HG03571 (cell line): Measurements from ENCODE around the gene TMED4.
"Not testable (repeated sequence)": the region's sequence is repeated elsewhere in the genome, so short reads cannot be mapped to it uniquely, and the experiment has no call there.

ENCODE experiments used
- ATAC-seq: cut with Tn5 transposase; IDR thresholded peaks from one replicate; pipeline ENCODE4 v1.9.1; 2021; ENCODE audit not compliant: unreplicated experiment

Gene TMED4

GRCh38 chr7:44607141-44608068 is 25.4 kb upstream of the TMED4 start:
- ATAC-seq, result no peak

DNA sequence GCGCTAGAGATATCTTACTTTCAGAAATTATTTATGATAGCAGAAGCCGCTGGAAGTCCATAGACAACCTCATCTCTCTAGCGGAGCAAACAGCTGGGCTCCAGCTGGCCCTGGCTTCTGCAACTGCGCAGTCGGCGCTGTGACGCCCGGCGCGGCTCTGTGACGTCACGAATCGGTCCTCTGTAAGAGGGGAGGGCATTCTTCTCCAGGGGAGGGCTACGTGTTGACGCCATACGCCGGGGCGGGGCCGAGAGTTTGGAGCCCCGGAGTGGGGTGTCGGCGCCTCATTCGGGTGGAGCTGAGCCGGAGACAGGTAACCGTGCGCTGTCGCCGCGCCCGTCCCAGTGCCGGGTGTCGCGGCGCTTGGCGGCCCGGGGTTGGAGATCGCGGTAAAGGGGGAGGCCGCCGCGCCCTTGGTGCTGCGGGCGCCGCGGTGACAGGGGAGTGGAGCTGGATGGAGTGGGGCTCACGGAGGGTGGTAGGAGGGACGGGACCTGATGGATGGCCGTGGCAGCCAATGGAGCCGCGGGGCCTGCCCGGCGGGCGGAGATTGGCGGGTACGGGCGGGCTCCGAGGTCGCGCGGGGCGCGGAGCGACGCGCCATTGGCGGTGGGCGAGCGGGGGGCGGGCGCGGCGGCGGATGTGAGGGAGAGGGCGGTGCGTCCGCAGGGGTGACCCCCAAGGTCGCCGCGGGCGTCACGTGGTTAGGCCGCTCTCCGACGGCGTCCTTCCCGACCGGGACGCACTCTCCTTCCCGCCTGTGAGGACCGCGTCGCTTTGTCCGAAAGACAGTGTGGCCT is 24.5 kb upstream of the TMED4 start, which contains the start of gene OGDH:
Gene OGDH (plus strand): TSS at position 287 of the 800 bp plus-strand sequence. CDS start 17,717 bp downstream, outside the sequence.
- ATAC-seq, result peak; percentile 92

- no peak for ATAC-seq
Observed at GRCh38 chr7:44604941-44605340, 22.9 kb upstream of the TMED4 start.

GRCh38 chr7:44603193-44603592 is 21.2 kb upstream of the TMED4 start:
- no peak for ATAC-seq

DNA sequence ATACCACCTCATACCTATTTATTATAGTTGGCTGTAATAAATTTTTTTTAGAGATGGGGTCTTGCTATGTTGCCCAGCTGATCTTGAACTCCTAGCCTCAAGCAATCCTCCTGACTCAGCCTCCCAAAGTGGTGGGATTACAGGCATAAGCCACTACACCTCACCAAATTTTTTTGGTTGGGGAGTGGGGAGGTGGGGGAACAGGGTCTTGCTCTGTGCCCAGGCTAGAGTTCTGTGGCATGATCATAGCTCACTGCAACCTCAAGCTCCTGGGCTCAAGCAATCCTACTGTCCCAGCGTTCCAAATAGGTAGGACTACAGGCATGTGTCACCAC is 20.5 kb upstream of the TMED4 start:
- no peak for ATAC-seq

- no peak for ATAC-seq
Observed at GRCh38 chr7:44599222-44599621, 17.2 kb upstream of the TMED4 start.

DNA sequence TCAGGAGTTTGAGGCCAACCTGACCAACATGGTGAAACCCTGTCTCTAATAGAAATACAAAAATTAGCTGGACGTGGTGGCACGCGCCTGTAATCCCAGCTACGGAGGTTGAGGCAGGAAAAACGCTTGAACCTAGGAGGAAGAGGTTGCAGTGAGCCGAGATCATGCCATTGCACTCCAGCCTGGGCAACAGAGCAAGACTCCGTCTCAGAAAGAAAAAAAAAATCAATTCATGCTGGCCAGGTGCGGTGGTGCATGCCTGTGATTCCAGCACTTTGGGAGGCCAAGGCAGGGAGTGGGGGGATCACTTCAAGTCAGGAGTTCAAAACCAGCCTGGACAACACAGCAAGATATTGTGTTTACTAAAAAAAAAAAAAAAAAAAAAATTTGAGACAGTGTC is 15.2 kb upstream of the TMED4 start:
- ATAC-seq, result not testable (repeated sequence)

DNA sequence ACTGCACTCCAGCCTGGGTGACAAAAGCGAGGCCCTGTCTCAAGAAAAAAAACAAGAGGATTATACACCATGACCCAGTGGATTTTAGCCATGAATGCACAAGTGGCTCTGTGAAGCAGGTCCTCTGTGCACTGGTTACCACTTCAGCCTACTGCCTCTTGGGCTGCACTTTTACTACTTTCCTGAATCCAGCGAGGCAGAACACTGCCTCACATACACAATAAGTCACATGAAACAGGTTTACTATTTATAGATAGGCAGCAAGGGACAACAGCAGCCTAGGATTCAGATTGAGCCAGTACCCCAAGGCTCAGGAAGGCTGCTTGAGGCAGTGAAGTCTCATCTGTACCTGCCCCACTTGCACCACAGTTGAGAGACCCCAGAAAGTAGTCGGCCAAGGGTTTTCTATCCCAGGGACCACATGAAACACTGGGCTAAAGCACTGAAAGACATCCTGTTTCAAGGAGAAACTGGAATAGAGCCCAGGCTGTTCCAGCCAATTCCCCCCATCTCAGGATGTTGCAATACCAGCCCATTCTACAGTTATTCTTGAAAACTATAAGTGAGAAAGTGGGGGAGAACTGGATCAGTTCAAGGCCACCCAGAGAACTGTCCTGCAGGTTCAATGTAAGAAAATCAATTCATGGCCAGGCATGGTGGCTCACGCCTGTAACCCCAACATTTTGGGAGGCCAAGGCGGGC is 14.1 kb upstream of the TMED4 start:
- ATAC-seq, result no peak

GRCh38 chr7:44590910-44591309 is 8.9 kb upstream of the TMED4 start:
- ATAC-seq, result no peak

- no peak for ATAC-seq
Observed at GRCh38 chr7:44587843-44588711, 6.0 kb upstream of the TMED4 start.

GRCh38 chr7:44583146-44583865 is 1.3 kb upstream of the TMED4 start:
- no peak for ATAC-seq

DNA sequence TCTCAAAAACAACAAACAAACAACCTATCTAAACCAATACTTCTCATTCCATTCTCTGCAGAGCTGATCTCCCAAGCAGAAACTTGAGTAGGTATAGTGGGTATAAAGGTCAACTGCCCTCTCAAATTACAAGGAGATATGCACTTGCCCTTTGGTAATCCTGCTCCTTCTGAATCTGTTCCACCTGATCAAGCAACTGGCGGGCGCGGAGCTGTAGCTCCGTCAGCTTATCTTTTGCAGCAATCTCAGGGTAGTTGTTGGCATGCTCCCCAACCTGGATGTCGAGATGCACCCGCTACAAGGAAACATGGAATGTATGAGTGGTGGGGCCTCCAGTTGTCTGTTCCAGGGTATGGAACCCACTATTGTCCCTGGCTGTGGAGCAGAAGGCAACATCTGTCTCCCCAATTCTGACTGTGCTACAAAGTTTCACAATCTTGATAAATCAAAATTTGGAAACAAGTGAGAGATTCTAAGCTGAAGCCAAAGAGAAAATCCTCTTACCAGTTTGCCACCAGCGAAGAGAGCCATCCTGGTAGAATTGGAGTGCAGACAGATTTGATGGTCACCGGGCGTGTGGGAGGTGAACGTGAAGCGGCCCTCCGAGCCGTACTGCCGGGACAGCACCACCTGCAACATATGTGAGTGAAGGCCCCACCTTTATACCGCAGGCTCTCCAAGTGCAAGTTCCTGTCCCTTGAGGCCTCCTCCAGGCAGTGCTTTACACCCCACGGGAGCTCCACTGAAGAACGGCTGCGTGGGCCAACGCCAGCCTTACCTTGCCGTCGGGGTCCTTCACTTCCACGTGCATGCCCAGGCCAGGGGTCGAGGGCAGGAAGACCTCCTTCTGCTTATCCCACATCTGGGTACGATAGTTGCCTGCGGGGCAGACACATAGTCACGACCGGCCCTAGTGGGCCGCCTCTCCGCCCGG is 819 bp downstream of the TMED4 start:
- ATAC-seq, result peak; percentile 7

GRCh38 chr7:44576228-44576627 is 5.8 kb downstream of the TMED4 start:
- no peak for ATAC-seq

DNA sequence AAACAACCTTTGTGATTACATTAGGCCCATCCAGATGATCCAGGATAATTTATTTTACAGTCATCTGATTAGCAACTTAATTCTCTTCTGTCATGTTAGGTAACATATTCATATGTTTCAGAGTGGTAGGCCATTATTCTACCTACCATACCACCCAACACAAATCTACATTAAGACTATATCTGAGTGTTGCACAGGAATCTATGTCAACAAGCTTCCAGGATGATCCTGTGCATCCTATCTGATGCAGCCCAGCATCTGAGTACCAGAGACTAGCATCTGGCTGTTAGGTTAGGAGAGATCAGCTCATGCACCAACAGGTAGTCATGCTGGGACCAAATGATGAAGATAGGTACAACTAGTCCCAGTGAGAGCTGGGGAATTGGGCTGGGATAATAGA is 7.0 kb downstream of the TMED4 start:
- no peak for ATAC-seq

- ATAC-seq, result peak; percentile 12
Observed at GRCh38 chr7:44574287-44574872, 7.7 kb downstream of the TMED4 start.

- peak; percentile 85 for ATAC-seq
Observed at GRCh38 chr7:44573464-44574286, 8.4 kb downstream of the TMED4 start, which contains the start of gene DDX56. DDX56 (minus strand) TSS chr7:44573908; CDS start chr7:44573895, 13 bp downstream.

DNA sequence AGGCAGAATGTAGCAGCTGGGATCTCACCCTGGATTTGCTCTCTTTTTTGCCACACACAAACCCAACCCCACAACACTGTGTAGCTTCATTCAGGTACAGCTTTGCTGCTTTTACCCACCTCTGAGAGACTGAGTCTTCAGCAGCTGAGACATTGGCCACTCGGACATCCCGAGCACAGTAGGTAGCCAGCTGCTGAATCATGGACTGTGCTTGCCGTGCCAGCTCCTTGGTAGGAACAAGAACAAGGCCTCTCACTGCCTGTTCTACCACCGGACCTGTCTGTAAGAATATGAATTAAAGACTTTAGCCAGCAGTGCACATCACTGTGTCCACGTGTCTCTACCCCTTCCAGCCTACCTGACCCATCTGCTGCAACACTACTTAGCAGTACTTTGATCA is 9.3 kb downstream of the TMED4 start:
- no peak for ATAC-seq
